GM18508 (cell line): Measurements from ENCODE around the gene PRKAR1B.

Source experiments
- ATAC-seq: cut with Tn5 transposase; IDR thresholded peaks from one replicate; pipeline ENCODE4 v1.9.1; 2021; ENCODE audit warnings: moderate number of reproducible peaks; ENCODE audit not compliant: insufficient read depth, unreplicated experiment

Gene PRKAR1B

DNA sequence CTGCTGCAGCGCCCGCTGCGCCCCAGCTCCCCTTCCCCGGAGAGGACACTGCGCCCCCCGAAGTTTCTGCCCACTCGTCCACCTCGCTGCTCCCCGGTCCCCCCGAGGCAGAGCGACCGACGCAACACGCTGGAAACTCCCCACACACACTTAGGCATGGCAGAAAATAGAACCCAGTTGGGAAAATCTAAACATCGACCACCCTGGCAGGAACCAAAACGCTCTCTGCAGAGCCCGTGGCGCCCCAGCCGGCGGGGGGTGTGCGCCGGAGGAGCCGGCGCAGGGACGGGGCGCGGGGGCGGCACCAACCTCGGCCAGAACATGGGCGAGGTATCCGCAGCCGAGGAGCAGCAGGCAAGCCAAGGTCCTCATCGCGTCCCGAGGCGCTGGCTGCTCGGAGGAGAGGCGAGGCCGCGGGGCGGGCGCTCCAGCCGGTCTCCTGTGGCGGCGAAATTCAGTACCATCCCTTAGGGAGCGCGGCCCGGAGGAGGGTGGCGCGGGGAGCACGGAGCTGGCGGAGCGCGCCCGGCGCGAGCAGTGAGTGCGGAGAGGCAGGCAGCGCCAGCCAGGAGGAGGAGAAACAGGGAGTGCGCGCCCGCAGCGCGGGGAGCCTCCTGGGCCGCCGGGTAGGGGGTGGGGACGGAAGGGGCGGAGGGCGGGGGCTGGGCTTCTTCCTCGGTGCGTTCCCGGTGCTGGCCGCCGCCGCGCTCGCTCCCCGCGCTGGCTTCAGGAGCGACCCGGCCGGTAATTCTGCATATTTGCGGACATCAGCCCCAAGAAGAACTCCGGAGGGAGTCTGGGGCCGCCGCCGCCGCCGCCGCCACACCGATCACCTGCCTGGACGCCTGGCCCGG, 208.2 kb downstream of the PRKAR1B start:
- no peak for ATAC-seq

DNA sequence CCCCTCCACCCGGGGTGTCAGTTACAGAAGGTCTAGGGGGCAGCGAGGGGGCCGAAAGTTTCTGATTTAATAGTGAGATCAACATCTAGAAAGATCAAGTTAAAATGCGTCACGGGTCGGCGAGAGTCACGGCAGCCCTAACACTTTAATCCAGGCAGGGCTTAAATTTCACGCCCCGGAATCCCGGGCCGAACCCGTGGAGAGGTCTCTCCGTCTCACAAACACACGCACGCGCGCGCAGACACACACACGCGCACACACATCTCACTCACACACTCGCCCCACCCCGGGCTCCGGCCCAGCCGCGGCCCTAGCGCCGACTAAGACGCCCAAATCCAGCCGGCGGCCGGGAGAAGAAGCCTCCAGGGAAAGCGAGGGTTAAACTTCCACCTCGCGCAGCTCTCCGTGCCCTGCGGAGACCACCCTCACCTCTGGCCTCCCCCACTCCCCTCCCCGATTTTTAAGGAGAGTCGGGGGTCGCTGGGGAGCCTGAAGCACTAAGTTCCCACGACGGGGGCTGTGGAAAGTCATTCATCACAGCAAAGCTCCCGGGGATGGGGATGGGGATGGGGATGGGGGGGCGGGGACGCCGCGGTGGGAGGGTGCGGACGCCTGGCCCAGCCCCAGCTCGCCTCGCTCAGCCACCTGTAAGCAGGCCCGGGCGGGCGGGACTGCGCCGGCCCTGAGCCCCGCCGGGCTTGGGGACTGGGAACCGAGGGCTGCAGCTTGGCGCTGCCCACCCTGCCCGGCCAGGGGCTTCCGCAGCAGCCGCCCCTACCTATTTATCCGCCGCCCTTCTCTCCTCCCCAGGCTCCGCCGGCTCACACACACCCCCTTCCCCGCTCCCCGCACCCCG, 209.1 kb downstream of the PRKAR1B start:
- no peak for ATAC-seq

DNA sequence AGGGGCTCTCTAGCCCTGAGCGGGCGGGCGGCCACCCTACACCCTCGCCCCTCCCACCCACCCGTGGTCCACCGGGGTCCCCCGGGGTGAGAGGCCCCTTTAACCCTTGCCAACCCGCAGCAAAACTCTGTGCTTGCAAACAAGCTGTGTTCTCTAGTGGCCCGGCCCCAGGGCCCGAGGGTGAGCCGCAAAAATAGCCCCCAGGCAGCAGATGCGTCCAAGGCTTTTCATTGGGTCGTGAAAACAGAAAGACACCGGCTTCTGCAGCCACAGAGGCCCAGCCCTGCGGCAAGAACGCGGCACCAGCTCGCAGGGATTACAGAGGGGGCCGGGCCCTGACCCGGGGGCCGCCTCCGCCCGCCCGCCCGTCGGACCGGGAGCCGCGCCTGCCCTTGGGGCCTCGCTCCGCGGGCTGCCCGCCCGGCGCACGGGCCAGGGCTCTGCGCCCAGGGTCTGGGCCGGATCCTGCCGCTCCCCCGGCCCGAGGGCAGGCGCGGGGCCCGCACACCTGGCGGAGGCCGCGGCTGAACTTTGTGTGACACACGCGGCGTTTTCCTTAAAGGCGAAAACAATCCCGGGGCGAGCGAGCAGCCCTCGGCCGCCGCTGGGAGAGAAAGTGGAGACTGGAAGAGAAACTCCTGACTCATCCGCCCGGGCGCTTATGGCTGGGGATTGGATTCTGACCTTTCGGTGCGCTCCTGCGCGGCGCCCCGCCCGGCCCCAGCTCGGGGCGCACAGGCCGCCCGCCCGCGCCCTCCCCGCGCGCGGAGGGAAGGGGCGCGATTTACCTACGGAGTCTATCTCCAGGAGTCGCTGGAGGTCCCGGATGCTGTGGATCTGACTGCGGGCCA, 210.2 kb downstream of the PRKAR1B start:
- no peak for ATAC-seq

DNA sequence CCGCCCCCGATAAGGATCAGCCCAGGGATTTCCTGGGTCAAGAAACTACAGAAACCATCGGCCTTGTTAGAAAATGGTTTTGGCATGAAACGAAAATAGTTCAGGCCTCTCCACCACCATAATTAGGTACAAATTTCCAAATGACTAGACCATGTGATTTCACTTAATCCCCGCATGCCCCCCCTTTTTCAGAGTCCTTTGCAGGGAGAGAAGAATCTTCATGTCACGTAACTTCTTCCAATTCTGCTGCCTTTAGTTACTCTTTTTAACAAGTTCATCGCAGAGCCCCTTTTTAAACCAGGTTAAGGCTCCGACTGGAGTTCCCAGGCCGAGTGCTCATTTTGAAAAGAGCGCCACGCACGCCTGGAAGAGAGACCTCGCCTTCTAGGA, 210.9 kb downstream of the PRKAR1B start:
- ATAC-seq, result no peak

DNA sequence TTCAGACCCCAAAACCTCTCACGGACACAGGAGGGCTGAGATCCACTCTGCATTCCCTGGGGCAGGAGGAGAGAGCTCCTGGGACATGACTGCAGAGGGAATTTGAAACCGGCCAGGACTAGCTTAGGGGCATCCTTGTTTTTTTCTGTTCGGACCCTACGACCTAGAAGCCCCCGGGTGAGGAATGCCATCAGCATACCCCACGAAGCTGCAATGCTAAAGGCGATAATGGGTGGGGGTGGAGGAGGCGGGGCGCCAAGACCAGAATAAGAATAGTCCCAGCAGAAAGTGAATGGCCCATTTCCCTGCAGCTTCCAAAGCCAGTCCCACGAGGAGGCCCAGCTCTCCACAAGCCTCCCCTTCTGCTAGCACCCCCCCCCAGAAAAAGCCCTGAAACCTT, 211.5 kb downstream of the PRKAR1B start:
- no peak for ATAC-seq

DNA sequence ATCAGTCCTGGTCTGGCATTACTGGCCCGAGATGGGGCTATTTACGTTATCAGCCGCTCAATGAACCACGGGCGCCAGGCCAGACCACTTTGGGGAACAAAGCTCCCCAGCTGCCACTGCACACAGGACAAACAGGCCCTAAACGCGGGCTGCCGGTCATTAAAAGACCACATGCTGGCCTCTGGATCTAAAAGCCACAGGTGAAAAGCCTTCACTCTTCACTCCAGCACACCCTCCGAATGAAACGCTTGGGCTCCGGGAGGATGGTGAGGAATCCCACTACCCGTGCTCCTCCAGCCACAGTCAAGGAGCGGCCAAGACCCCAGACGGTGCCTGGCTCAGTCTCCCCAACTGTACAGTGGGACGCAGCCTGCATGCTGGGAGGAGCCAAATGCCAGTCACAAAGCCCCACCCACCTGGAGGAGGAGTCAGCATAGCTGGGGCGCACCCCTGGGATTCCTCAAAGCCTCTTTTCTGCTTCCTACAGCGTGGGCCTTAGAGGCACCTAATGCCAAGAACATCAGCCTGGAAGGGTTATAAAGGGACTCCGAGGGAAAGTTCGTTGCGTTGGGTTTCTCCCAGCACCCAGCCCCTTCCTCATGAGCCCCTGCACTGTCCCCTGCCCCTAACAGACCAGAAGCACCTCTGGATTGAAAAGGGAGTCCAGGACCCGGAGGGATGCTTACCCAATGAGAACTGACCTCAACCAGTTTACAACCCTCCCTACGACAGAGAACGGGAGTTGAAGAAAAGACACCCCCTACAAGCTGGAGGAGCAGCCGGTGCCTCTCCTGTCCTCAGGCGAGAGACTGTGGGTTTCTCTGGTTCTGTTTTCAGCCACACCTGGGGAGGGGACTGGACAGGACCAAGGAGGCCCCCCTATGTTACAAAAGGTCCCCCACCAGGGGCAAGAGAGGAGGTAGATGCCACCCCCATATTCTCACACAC, 212.2 kb downstream of the PRKAR1B start:
- no peak for ATAC-seq

DNA sequence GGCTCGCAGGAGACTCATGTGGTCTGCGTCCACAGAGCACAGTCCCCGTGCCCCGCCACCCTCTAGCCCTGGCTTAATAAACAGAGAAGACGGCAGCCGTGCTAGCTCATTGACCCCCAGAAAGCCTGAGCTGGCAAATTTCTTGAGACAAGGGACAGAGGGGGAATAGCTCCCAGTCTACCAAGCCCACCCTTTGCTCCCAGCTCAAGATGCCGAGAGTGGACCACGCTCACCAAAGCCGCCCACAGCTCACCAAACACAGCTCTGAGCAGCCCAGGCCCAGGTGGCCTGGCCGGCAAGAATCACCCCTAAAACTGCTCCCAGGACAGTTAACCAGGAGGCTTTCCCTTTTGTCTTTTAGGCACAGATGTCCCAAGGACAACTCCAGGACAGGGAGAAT, 212.8 kb downstream of the PRKAR1B start:
- no peak for ATAC-seq

DNA sequence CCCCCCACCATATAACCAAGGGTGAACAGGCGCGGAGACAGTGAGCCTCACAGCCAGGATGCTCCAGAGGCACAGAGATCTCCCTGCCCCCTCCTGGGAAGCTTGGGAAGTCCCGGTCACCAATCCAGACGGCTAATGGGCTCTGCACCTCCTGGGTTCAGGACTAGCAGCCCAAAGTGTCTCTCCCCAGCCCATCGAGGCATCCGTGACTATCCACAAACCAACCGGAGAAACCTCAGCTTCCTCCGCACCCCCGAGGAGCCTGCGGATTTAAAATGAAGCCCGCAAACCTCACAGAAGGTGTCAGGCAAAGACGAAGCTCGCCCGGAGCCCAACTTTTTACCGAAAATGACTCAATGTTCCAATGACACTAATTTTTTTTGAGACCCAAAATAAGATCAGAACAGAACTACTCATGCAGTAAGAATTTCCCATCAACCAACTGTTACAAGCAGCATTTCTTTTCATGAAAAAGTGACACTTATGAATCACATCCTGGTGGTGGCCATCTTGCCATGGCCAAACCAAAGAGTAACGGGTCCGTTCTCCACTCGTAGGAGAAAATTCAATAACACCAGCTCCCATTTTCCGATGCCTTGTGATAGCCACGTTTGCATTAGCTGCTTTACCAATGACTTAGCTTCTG, 213.4 kb downstream of the PRKAR1B start:
- no peak for ATAC-seq

DNA sequence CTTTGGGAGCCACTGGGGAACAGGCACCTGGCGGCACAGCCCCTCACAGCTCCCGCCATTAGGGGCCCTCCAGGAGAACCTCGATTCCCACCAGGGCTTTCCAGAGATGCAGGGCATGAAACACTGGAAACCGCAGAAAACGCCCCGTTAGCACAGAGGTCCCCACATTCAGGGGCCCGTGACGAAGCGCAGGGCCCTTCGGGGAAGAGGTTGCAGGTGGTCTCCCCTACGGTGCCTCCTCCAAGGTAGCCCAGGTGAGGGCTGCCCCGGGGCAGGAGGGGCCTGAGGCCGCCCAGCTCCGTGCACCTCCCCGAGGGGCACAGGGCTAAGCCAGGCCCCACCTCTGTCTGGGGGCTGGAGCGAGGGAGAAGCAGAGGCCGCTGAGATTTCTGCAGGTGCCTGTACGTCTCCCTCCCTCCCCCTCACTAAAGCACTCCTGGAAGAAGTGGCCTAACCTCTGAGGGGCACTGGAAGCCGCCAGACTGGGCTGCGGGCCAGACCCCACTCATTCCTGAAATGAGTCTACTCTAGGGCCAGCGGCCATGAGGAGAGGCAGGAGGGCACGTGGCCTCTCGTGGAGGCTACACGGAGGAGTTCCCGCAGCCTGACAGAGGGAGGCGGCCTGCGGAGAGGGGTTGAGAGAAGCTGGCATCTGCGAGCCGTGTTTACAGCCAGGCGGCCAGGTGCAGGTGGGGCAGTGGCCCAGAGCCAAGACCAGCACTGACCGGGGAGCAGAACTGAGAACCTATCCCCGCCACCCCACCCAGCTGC, 214.4 kb downstream of the PRKAR1B start:
- ATAC-seq, result no peak

DNA sequence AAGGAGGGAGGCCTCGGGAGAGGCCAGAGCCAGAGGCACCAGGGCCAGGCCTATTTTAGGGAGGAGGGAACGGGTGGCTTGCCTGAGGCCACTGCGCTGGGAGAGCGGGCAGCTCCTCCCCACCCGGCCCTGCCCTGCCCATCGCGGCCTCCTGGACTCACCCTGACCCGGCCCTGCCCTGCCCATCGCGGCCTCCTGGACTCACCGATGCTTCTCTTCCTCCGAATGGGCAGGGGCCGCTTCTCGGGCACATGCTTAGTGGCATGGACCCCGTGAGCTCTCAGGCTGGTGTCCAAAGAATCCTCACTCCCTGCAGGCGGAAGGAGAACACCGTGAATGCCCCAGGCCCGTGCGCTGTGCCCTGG, 215.0 kb downstream of the PRKAR1B start:
- no peak for ATAC-seq

DNA sequence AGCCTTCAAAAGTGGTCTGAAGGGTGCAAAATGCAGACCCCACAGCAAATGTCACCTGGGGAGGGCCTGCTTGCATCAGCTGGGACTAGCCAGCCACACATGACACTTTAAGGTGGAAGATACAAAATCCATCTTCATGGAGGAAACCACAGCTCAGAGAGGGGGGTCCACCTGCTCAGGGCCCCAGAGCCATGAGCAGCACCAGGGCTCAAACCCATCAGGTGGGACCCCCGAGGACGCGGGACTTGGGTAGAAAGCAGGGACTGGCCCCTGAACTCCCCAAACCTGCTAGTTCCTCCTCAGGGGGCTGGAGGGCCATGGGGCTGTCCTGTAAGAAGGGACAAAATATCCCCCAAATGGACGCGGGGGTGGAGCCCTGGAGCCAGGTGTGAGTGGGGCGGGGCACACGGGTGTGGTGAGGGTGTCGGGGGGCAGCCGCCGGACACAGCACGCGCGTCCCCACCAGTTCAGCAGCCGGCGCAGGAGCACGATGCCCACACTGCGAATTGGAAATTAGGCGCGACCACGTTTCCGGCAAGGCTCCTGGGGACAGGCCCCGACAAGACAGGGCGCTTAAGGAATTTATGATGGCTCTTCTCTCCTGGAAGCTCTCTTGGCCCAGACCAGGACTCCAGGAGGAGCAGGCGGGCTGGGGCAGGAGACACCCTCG, 215.5 kb downstream of the PRKAR1B start:
- no peak for ATAC-seq

DNA sequence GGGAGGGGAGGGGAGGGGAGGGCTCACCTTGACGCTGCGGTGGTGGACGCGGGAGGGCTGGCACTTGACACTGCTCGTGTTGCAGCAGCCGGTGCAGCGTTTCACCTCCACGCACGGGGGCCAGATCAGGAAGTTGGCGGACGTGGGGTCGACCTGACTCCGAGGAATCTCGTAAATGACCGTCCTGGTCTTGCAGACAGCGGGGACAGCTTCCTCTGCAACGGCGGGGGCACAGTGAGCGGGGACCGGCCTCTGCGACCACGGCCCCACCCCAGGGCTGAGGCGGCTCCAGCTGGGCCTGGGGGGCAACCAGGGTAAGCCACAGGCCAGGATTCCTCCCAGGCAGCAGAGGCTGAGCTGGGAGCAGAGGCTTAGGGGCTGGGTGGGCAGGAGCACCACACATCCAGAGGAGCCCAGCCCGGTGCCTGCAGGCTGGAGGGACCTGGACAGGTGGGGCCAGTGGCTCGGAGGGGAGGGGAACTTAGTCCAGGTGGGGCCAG, 216.2 kb downstream of the PRKAR1B start:
- ATAC-seq, result no peak

DNA sequence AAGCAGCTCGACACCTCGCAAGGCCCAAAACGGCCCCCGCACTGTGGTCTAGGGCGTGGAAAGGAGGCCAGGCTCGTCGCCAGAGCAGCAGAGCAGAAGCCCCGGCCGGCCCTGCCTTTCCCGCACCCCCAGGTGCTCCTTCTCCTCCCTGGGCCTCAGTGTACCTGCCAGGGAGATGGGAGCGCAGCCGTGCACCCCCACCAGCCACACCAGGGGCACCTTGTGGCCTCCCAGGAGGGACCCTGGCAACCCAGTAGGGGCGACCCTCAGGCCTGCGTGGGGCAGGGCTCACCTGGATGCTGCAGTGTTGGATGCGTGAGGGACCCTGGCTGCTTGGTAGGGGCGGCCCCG, 217.0 kb downstream of the PRKAR1B start:
- ATAC-seq, result no peak

DNA sequence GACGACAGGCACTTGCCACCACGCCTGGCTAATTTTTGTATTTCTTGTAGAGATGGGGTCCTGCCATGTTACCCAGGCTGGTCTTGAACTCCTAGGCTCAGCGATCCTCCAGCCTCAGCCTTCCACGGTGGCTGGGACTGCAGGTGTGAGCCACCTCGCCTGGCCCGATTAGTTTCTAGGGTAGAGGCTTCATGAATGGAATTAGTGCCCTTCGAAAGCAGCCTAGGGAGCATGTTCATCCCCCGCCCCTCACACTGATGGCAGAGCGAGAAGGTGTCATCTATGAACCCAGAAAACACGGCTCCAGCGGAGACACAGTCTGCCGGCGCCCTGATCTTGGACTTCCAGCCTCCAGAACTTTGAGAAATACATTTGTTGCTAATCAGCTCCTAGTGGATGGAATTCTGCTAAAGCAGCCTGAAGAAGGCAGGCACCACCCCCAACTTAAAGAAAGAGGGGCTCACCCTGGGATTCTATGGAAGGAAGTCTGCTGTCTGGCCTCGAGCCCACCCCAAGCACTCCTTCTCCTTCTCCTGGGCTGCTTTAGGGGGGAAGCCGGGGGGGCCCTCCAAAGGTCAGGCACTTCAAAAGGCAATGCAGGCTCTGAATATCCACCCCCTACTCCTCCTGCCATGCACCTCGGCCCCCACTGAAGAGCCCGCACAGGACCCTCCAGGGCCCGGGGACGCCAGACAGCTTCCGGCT, 217.5 kb downstream of the PRKAR1B start:
- ATAC-seq, result no peak

DNA sequence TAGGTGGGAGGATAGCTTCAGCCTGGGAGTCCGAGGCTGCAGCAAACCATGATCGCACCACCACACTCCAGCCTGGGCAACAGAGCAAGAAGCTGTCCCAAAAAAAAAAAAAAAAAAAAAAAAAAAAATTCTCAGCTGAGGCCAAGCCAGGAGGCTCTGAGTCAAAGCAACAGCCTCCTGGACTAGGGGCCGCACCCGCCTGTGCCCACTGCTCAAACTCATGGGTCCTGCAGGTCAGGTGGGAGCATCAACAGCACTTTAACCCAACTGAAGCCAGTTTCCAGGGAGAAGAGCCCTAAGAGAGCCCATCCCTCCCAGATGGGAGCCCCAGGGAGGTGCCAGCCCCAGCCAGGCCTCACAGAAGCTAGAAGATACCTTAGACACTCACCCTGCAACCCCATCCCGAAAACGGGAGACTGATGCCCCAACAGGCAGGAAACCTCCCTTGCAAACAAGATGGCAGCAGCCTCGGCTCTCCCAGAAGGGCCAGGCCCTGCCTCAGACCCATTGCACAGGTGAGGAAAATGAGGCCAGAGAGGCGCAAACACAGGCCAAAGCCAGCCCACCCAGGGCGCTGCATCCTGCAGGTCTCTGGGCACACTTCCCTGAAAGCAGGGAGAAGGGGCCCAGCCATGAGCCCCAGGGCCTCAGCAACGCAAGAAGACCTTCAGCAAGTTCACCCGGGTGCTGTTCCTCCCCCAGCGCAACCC, 218.5 kb downstream of the PRKAR1B start:
- no peak for ATAC-seq

DNA sequence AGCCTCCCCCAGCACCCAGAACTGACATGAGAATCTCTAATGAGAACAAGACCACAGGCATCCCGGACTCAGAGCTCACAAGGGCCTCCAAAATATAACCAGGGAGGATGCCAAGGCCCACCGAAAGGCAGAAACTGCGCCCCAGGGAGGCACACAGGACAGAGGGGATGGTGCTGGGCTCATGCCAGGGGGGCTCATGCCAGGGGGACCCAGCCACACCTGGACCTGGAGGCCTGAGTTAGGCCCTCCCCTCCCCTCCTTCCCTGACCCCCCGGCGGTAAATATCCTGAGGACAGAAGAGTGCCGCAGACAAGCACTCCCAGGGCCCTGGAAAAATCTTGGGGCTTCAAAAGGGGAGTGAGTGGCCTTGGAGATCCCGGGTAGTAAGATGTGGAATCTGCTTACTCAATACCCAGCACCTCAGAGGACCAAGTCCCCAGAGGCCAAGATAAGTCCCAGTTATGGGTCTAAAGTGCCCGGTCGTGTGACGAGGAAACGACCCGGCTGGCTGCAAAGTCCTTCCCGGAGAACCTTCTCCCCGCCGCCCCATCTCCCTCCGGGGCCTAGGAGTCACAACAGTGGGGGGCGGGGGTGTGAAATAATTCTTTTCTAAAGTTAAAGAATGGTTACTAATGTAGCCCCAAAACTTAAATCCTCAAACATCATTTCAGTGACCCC, 219.3 kb downstream of the PRKAR1B start:
- ATAC-seq, result no peak
